HG03457 (cell line): ENCODE measurements around the gene PTPRJ.
"Not testable (repeated sequence)": the region's sequence is repeated elsewhere in the genome, so short reads cannot be mapped to it uniquely, and the experiment has no call there.

Experiments
- ATAC-seq: cut with Tn5 transposase; IDR thresholded peaks from one replicate; pipeline ENCODE4 v1.9.1; 2021; ENCODE audit warnings: moderate number of reproducible peaks; ENCODE audit not compliant: unreplicated experiment

PTPRJ gene

GRCh38 chr11:48107188-48107704 lies 126.9 kb downstream of the PTPRJ start:
- peak; percentile 83 for ATAC-seq

- ATAC-seq: no peak
Observed at GRCh38 chr11:48108231-48109045, 128.1 kb downstream of the PTPRJ start.

- no peak for ATAC-seq
Observed at GRCh38 chr11:48109046-48109666, 128.8 kb downstream of the PTPRJ start.

- ATAC-seq: no peak
Observed at GRCh38 chr11:48110509-48110766, 130.1 kb downstream of the PTPRJ start.

GRCh38 chr11:48111891-48112290 lies 131.5 kb downstream of the PTPRJ start:
- ATAC-seq: no peak

GRCh38 chr11:48114740-48115139 lies 134.4 kb downstream of the PTPRJ start:
- no peak for ATAC-seq

GRCh38 chr11:48116437-48117228 lies 136.3 kb downstream of the PTPRJ start:
- ATAC-seq: no peak

GRCh38 chr11:48122246-48122645 lies 141.9 kb downstream of the PTPRJ start:
- ATAC-seq: no peak

GRCh38 chr11:48122656-48123055 lies 142.3 kb downstream of the PTPRJ start:
- ATAC-seq: no peak

GRCh38 chr11:48123254-48123875 lies 143.0 kb downstream of the PTPRJ start:
- no peak for ATAC-seq

- no peak for ATAC-seq
Observed at GRCh38 chr11:48123934-48124755, 143.8 kb downstream of the PTPRJ start.

- no peak for ATAC-seq
Observed at GRCh38 chr11:48124880-48125279, 144.5 kb downstream of the PTPRJ start.

GRCh38 chr11:48125866-48126265 lies 145.5 kb downstream of the PTPRJ start:
- no peak for ATAC-seq

- no peak for ATAC-seq
Observed at GRCh38 chr11:48127521-48128183, 147.3 kb downstream of the PTPRJ start.

GRCh38 chr11:48129697-48130395 lies 149.5 kb downstream of the PTPRJ start:
- no peak for ATAC-seq

GRCh38 chr11:48134221-48134922 lies 154.0 kb downstream of the PTPRJ start:
- ATAC-seq: no peak

GRCh38 chr11:48138222-48138621 lies 157.9 kb downstream of the PTPRJ start:
- no peak for ATAC-seq

- ATAC-seq: not testable (repeated sequence)
Observed at GRCh38 chr11:48139896-48140295, 159.5 kb downstream of the PTPRJ start.
